ENCODE data around the gene M1AP.

DNA sequence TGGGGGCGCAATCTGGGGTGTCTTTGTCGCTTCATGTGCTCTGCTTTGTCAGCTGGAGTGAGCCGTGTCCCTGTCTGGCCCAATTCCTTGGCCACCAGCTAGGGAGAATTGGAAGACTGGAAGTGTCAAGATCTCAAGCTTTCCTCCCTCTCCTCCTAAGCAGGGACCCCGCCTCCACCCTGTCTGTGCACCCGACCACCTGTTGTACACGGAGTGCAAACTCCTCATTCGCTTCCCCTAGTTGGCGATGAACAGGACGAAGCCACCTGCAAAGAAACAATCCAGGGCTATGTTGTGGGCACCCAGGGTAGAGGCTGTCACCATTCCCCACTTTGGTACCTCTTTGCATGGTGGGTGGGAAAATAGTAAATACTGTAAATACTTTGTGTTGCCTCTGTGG is 120.4 kb downstream of the M1AP start:
- TF ChIP-seq, protein P1, sequence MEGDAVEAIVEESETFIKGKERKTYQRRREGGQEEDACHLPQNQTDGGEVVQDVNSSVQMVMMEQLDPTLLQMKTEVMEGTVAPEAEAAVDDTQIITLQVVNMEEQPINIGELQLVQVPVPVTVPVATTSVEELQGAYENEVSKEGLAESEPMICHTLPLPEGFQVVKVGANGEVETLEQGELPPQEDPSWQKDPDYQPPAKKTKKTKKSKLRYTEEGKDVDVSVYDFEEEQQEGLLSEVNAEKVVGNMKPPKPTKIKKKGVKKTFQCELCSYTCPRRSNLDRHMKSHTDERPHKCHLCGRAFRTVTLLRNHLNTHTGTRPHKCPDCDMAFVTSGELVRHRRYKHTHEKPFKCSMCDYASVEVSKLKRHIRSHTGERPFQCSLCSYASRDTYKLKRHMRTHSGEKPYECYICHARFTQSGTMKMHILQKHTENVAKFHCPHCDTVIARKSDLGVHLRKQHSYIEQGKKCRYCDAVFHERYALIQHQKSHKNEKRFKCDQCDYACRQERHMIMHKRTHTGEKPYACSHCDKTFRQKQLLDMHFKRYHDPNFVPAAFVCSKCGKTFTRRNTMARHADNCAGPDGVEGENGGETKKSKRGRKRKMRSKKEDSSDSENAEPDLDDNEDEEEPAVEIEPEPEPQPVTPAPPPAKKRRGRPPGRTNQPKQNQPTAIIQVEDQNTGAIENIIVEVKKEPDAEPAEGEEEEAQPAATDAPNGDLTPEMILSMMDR (IDR thresholded peaks at IDR 0.05), result no peak
- no peak for TF ChIP-seq POLR2A (IDR thresholded peaks at IDR 0.05)

All from sigmoid colon (tissue), 3 donors.